Measurements from ENCODE around the gene GCKR. TPM values are rescaled to one million over a fixed set of nuclear protein-coding genes. Genes with fewer than 3 reads are reported as not detected.

The GCKR gene
- total and polyA plus RNA-seq, 2 experiments from 2014 or later = 7.4 to 7.6 TPM

DNA sequence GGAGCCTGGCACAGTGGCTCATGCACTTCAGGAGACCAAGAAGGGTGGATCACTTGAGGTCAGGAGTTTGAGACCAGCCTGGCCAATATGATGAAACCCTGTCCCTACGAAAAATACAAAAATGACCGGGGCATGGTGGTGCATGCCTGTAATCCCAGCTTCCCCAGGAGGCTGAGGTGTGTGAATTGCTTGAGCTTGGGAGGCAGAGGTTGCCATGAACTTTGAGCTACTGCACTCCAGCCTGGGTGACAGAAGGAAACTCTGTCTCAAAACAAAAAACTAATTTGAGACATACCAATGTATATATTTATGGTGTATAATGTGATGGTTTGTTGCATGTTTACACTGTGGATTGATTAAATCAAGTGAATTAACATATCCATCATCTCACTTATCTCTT lies 64.4 kb downstream of the GCKR start:
- Histone ChIP-seq H3K79me2 (no peaks in the 10 kb centered on the region), H3K4me2 (no peak overlapping the region), H3K36me3 (replicated peaks; ENCODE audit: insufficient read depth, low read depth) (no peaks in the 10 kb centered on the region), H3K9me3 (ENCODE audit: low read depth) (no peaks in the 10 kb centered on the region), H3K9me2 (replicated peaks; ENCODE audit: insufficient read depth) (no peaks in the 10 kb centered on the region), H2AFZ (no peak overlapping the region), H3K27me3 (peaks cover 14% of the 10 kb centered on the region), H4K20me1 (ENCODE audit: insufficient read depth, poor library complexity, severe bottlenecking) (no peaks in the 10 kb centered on the region), H3K4me3 (no peak overlapping the region), H3K27ac (no peak overlapping the region), H3K4me1 (ENCODE audit: insufficient read depth) (no peaks in the 10 kb centered on the region)
- 86% methylated on average over 2 of the region's 2 CpGs for WGBS (ENCODE audit: low lambda C conversion rate, missing lambda C conversion rate)
- no peak for DNase-seq (ENCODE audit: low spot score)
- TF ChIP-seq EZH2phosphoT487 (IDR thresholded peaks at IDR 0.05; ENCODE audit: low read depth, severe bottlenecking, unreplicated experiment) (no peak), EZH2 (IDR thresholded peaks at IDR 0.05; ENCODE audit: borderline replicate concordance) (no peak)
- TF ChIP-seq, protein P1, sequence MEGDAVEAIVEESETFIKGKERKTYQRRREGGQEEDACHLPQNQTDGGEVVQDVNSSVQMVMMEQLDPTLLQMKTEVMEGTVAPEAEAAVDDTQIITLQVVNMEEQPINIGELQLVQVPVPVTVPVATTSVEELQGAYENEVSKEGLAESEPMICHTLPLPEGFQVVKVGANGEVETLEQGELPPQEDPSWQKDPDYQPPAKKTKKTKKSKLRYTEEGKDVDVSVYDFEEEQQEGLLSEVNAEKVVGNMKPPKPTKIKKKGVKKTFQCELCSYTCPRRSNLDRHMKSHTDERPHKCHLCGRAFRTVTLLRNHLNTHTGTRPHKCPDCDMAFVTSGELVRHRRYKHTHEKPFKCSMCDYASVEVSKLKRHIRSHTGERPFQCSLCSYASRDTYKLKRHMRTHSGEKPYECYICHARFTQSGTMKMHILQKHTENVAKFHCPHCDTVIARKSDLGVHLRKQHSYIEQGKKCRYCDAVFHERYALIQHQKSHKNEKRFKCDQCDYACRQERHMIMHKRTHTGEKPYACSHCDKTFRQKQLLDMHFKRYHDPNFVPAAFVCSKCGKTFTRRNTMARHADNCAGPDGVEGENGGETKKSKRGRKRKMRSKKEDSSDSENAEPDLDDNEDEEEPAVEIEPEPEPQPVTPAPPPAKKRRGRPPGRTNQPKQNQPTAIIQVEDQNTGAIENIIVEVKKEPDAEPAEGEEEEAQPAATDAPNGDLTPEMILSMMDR (IDR thresholded peaks at IDR 0.05; ENCODE audit: poor library complexity) = no peak

DNA sequence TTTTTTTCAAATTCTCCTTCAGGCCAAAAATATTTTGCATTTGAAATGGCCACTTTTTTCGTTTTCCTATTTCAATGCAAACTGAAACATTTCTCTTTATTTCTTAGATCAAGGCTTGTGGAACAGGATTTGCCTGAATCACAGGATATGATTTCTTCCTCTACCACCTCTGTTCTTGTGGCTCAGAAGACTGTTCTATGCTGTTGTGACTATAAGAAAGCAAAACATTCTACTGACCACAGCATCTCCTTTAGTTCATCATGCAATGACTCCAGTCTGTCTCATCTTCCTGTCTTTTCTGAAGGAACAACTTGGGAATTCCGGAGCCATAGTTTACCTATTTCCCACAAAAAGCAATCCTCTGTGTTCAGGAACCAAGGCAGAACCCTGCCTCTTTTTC lies 70.0 kb downstream of the GCKR start:
- Histone ChIP-seq H3K27me3 (peaks cover 18% of the 10 kb centered on the region), H3K27ac (no peak overlapping the region), H4K20me1 (ENCODE audit: insufficient read depth, poor library complexity, severe bottlenecking) (no peaks in the 10 kb centered on the region), H3K4me1 (ENCODE audit: insufficient read depth) (no peaks in the 10 kb centered on the region), H2AFZ (no peak overlapping the region), H3K36me3 (replicated peaks; ENCODE audit: insufficient read depth, low read depth) (no peaks in the 10 kb centered on the region), H3K4me2 (no peak overlapping the region), H3K9me3 (ENCODE audit: low read depth) (no peaks in the 10 kb centered on the region), H3K4me3 (no peak overlapping the region), H3K9me2 (replicated peaks; ENCODE audit: insufficient read depth) (no peaks in the 10 kb centered on the region), H3K79me2 (no peaks in the 10 kb centered on the region)
- WGBS (ENCODE audit: low lambda C conversion rate, missing lambda C conversion rate) = 61% methylated on average over 2 of the region's 2 CpGs
- DNase-seq (ENCODE audit: low spot score) = no peak
- no peak for TF ChIP-seq EZH2 (IDR thresholded peaks at IDR 0.05; ENCODE audit: borderline replicate concordance)
- TF ChIP-seq EZH2phosphoT487 (IDR thresholded peaks at IDR 0.05; ENCODE audit: low read depth, severe bottlenecking, unreplicated experiment) = no peak
- TF ChIP-seq, protein P1 (IDR thresholded peaks at IDR 0.05; ENCODE audit: poor library complexity) = no peak

DNA sequence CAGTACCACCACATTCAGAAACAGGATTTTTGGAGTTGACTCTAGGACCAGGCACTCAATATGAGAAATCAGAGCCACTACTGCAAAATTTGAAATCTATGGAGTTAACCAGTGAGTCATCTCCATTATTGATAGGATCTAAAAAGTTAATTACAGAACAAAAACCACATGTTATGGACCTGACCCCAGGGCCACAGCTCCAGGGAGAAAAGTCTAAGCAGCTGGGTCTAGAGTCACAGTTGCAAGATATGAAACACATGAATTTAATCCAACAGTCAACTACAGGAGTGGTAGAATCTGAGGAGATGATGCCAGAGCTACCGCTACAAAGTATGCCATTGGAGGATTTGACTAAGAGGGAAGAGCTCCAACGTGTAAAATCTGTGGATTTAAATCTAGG lies 72.8 kb downstream of the GCKR start:
- Histone ChIP-seq H3K27me3 (peaks cover 18% of the 10 kb centered on the region), H3K79me2 (no peaks in the 10 kb centered on the region), H3K4me2 (no peak overlapping the region), H3K4me1 (ENCODE audit: insufficient read depth) (no peaks in the 10 kb centered on the region), H3K4me3 (no peak overlapping the region), H3K27ac (no peak overlapping the region), H3K9me3 (ENCODE audit: low read depth) (no peaks in the 10 kb centered on the region), H2AFZ (no peak overlapping the region), H3K9me2 (replicated peaks; ENCODE audit: insufficient read depth) (no peaks in the 10 kb centered on the region), H4K20me1 (ENCODE audit: insufficient read depth, poor library complexity, severe bottlenecking) (no peaks in the 10 kb centered on the region), H3K36me3 (replicated peaks; ENCODE audit: insufficient read depth, low read depth) (no peaks in the 10 kb centered on the region)
- no peak for DNase-seq (ENCODE audit: low spot score)
- WGBS (ENCODE audit: low lambda C conversion rate, missing lambda C conversion rate) = 73% methylated on average over 2 of the region's 2 CpGs
- TF ChIP-seq EZH2 (IDR thresholded peaks at IDR 0.05; ENCODE audit: borderline replicate concordance) (no peak), EZH2phosphoT487 (IDR thresholded peaks at IDR 0.05; ENCODE audit: low read depth, severe bottlenecking, unreplicated experiment) (no peak)
- TF ChIP-seq, protein P1 (IDR thresholded peaks at IDR 0.05; ENCODE audit: poor library complexity) = no peak

DNA sequence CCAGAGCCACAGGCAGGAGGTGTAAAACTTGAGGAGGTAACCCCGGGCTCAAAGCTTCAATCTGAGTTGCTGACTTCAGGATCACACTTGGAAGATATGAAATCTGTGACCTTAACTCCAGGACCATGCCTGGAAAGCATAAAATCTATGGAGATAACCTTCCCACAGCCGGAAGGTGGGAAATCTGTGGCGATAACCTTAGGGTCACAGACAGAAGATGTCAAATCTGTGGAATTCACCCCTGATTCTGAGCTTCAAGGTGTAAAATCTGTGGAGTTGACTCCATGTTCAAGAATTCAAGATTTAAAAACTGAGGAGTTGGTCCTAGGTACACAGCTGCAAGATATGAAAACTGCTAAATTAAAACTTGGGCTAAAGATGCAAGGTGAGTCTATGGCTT lies 74.6 kb downstream of the GCKR start:
- Histone ChIP-seq H3K4me3 (no peak overlapping the region), H3K9me2 (replicated peaks; ENCODE audit: insufficient read depth) (no peaks in the 10 kb centered on the region), H3K9me3 (ENCODE audit: low read depth) (peaks cover 4% of the 10 kb centered on the region), H3K27ac (no peak overlapping the region), H3K4me2 (no peak overlapping the region), H3K27me3 (peaks cover 2% of the 10 kb centered on the region), H3K36me3 (replicated peaks; ENCODE audit: insufficient read depth, low read depth) (no peaks in the 10 kb centered on the region), H2AFZ (no peak overlapping the region), H4K20me1 (ENCODE audit: insufficient read depth, poor library complexity, severe bottlenecking) (no peaks in the 10 kb centered on the region), H3K4me1 (ENCODE audit: insufficient read depth) (no peaks in the 10 kb centered on the region), H3K79me2 (no peaks in the 10 kb centered on the region)
- DNase-seq (ENCODE audit: low spot score) = no peak
- TF ChIP-seq EZH2phosphoT487 (IDR thresholded peaks at IDR 0.05; ENCODE audit: low read depth, severe bottlenecking, unreplicated experiment) = no peak
- TF ChIP-seq EZH2 (IDR thresholded peaks at IDR 0.05; ENCODE audit: borderline replicate concordance) = no peak
- TF ChIP-seq, protein P1 (IDR thresholded peaks at IDR 0.05; ENCODE audit: poor library complexity) = no peak
- 53% methylated on average over 3 of the region's 3 CpGs for WGBS (ENCODE audit: low lambda C conversion rate, missing lambda C conversion rate)
